Coronary artery (tissue), 2 donors: Measurements from ENCODE around the gene ST8SIA5.

ENCODE experiments used
- DNase-seq: peaks from one replicate; pipeline ENCODE4 v3.0.0-alpha.2; 2017; ENCODE audit warnings: low spot score
- H3K27ac ChIP-seq, 2 donors: fragments of 200-600 bp; sonication (generic); one replicate each; pipeline ENCODE4 v1.5.1; 2016 to 2019
- H3K4me3 ChIP-seq: fragments of 200-600 bp; sonication (generic); 2 replicates; pipeline ENCODE4 v1.5.1; 2016; ENCODE audit warnings: mild to moderate bottlenecking, moderate library complexity
- TF ChIP-seq, protein P1 (sequence below): fragments of 200-600 bp; sonication (generic); IDR thresholded peaks from one replicate; pipeline ENCODE4 v1.5.1; 2019; ENCODE audit warnings: antibody characterized with exemption

ST8SIA5 gene

GRCh38 chr18:46732201-46732600 lies 24.7 kb downstream of the ST8SIA5 start:
- H3K27ac ChIP-seq = no peak overlapping the region
- peak; percentile 55 for DNase-seq
- H3K4me3 ChIP-seq = no peak overlapping the region
- TF ChIP-seq, protein P1, sequence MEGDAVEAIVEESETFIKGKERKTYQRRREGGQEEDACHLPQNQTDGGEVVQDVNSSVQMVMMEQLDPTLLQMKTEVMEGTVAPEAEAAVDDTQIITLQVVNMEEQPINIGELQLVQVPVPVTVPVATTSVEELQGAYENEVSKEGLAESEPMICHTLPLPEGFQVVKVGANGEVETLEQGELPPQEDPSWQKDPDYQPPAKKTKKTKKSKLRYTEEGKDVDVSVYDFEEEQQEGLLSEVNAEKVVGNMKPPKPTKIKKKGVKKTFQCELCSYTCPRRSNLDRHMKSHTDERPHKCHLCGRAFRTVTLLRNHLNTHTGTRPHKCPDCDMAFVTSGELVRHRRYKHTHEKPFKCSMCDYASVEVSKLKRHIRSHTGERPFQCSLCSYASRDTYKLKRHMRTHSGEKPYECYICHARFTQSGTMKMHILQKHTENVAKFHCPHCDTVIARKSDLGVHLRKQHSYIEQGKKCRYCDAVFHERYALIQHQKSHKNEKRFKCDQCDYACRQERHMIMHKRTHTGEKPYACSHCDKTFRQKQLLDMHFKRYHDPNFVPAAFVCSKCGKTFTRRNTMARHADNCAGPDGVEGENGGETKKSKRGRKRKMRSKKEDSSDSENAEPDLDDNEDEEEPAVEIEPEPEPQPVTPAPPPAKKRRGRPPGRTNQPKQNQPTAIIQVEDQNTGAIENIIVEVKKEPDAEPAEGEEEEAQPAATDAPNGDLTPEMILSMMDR = no peak

DNA sequence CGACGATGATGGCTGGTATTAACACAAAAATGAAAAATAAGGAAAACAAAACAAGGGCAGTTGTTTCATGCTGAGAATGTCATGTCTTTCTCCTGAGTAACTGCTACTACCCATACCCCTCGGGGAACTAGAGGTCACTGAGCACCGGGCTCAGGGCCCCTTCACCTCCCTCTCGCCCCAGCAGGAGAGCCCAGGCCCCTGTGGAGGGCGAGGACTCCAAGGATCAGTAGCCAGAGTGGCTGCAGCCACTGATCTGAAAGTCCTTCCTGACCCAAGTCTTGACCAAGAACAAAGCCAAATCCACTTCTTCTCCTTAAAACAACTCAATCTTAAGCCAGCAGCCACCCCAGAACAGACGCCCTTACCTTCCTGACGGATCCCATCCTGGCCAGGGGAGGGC lies 25.5 kb downstream of the ST8SIA5 start:
- DNase-seq = peak; percentile 43
- Histone ChIP-seq H3K27ac (no peak overlapping the region), H3K4me3 (no peak overlapping the region)
- TF ChIP-seq, protein P1 = no peak

- TF ChIP-seq, protein P1 = no peak
- Histone ChIP-seq H3K4me3 (no peak overlapping the region), H3K27ac (no peak overlapping the region)
- DNase-seq = peak; percentile 31
These were observed 28.5 kb downstream of the ST8SIA5 start for GRCh38 chr18:46728219-46728930.

- Histone ChIP-seq H3K4me3 (no peak overlapping the region), H3K27ac (no peak overlapping the region)
- no peak for DNase-seq
- TF ChIP-seq, protein P1 = no peak
These were observed 29.7 kb downstream of the ST8SIA5 start for GRCh38 chr18:46727177-46727576.

GRCh38 chr18:46725310-46725709 lies 31.5 kb downstream of the ST8SIA5 start:
- DNase-seq = no peak
- Histone ChIP-seq H3K27ac (no peak overlapping the region), H3K4me3 (no peak overlapping the region)
- TF ChIP-seq, protein P1 = no peak

GRCh38 chr18:46723856-46724415 lies 32.9 kb downstream of the ST8SIA5 start:
- TF ChIP-seq, protein P1 = no peak
- no peak for DNase-seq
- H3K4me3 ChIP-seq = no peak overlapping the region
- no peak overlapping the region for H3K27ac ChIP-seq

DNA sequence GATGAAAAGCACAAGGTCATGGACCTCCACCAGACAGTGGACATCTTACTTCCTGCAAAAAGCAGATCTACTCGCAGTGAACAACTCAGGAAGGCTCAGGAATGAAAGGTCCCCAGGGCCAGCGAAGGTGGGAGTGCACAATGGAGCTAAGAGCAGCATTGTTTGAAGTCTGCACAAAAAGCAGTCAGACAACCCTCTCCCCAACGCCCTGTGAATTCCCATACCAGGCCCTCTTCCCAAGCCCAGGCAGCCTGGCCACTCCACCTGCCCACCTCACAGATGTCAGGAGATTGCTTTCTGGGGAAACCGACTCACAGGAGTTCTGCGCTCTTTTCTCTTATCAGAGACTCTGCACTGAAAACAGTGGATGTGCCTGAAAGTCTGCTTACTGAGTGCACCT lies 34.8 kb downstream of the ST8SIA5 start:
- TF ChIP-seq, protein P1 = no peak

More for the DNA sequence above, 34.8 kb downstream of the ST8SIA5 start:
- no peak overlapping the region for H3K27ac ChIP-seq
- H3K4me3 ChIP-seq = no peak overlapping the region
- no peak for DNase-seq
